Stomach smooth muscle (tissue), 2 donors: Measurements from ENCODE around the gene CSAG2.
"Not testable (repeated sequence)": the region's sequence is repeated elsewhere in the genome, so short reads cannot be mapped to it uniquely, and the experiment has no call there.

Experiments
- H3K27ac ChIP-seq: one replicate; pipeline ENCODE4 v1.7.0; 2013; ENCODE audit warnings: mild to moderate bottlenecking, low read length, inconsistent platforms
- H3K27me3 ChIP-seq, 2 donors: one replicate each; pipeline ENCODE4 v1.7.0; 2013; ENCODE audit warnings: low read length in 2 of 2; ENCODE audit not compliant: insufficient read depth in 2 of 2, control insufficient read depth in 1 of 2
- H3K36me3 ChIP-seq, 2 donors: one replicate each; pipeline ENCODE4 v1.7.0; 2013; ENCODE audit warnings: low read length in 2 of 2; ENCODE audit not compliant: control insufficient read depth in 2 of 2, insufficient read depth in 2 of 2
- H3K4me1 ChIP-seq: one replicate; pipeline ENCODE4 v1.7.0; 2013; ENCODE audit warnings: low read length; ENCODE audit not compliant: control insufficient read depth, insufficient read depth
- H3K4me3 ChIP-seq, 2 donors: one replicate each; pipeline ENCODE4 v1.7.0; 2013; ENCODE audit warnings: low read length in 2 of 2
- H3K9ac ChIP-seq, 2 donors: one replicate each; pipeline ENCODE4 v1.7.0; 2013; ENCODE audit warnings: low read length in 2 of 2, mild to moderate bottlenecking in 1 of 2
- H3K9me3 ChIP-seq, 2 donors: one replicate each; pipeline ENCODE4 v1.7.0; 2013; ENCODE audit warnings: low read length in 2 of 2; ENCODE audit not compliant: control insufficient read depth in 2 of 2
- donor health status: healthy.
- donor health status: Pancreatic carcinoma.

Gene CSAG2, protein sequence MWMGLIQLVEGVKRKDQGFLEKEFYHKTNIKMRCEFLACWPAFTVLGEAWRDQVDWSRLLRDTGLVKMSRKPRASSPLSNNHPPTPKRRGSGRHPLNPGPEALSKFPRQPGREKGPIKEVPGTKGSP

DNA sequence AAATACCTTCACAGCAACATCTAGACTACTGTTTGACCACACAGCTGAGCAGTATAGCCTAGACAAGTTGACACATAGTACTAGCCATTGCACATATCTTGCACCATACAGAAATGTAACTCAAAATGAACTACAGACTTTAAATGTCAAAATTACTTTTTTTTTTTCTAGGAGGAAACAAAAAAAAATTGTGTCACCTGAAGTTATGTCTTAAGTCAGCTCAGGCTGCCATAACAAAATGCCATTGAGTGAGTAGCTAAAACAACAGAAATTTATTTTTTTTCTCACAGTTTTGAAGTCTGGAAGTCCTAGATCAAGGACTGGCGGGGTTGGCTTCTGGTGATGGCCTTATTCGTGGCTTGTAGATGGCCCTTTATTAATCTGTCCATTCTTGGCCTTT lies at the start of gene CSAG2:
TSS of gene CSAG2 (minus strand) at position 101 of the 400 bp plus-strand sequence. CDS start 161 bp downstream, outside the sequence.
- not testable (repeated sequence) for H3K4me3 ChIP-seq, H3K36me3 ChIP-seq, H3K4me1 ChIP-seq, H3K9ac ChIP-seq, H3K9me3 ChIP-seq, H3K27ac ChIP-seq, H3K27me3 ChIP-seq

DNA sequence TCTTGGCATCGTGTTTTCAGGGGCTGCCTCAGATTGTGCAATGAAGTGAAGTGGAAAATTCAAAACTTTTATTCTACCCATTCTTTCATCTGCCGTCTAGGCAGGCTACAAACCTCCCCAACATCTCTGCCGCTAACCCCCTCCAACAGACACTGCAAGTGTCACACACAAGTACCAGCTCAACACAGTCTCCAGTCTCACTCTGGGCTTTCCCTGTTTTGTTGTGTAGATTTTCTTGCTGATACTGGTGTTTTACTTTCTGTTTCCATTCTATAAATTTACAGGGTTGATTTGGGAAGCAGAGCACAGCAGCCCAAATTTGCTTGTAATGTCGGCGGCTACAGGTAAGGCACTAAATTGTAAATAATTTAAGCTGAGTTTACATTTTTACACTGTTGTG lies 45.8 kb upstream of the CSAG2 start:
- H3K9ac ChIP-seq, H3K27me3 ChIP-seq, H3K4me1 ChIP-seq, H3K36me3 ChIP-seq, H3K9me3 ChIP-seq, H3K4me3 ChIP-seq, H3K27ac ChIP-seq: not testable (repeated sequence)

DNA sequence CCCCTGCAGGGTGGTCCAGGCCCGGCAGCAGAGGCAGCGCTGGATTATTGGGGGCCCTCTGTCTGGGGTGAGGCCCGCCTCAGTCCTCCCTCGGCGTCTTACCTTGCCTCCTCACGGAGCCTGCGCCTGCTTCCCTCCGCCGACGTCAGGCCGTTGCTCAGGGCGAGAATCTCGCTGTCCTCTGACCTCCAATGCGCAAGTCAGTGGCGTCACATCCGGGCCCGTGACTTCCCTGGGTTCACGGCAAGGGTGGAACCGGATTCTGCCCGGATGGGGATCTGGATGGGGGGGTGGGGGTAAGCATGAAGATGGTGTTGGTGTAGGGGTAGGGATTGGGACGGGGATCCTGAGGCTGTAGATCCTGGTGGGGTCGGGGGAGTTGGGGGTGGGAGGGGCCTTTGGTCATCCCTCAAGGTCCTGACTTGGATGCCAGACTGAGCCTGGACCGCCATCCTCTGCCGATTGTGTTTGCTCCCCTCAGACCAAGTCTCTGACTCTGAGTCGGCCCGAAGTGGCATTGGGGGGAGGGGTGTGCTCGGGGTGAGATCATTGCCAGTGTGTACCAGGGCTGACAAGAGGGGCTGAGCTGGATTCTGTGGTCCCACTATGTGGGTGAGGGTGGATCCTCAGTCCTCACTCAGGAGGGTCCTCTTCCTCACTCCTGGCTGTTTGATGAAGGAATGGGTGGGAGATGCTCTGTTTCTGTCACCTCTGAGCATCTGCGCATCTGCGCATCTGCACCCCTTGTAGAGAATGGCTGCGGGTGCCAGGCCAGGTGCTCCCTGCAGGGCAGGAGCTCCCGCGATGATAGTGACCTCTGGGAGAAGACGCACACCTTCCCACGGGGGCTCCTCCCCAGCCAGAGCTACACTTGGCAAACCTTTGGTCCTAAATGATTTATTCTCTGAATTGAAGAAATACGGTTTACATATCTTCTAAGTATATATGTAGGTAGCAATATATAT lies 44.9 kb upstream of the CSAG2 start, which contains the start of gene MAGEA2:
TSS of gene MAGEA2 (minus strand) at position 157 of the 965 bp plus-strand sequence. CDS start 2,479 bp downstream, outside the sequence.
- not testable (repeated sequence) for H3K36me3 ChIP-seq, H3K4me1 ChIP-seq, H3K27ac ChIP-seq, H3K4me3 ChIP-seq, H3K9ac ChIP-seq, H3K27me3 ChIP-seq, H3K9me3 ChIP-seq

DNA sequence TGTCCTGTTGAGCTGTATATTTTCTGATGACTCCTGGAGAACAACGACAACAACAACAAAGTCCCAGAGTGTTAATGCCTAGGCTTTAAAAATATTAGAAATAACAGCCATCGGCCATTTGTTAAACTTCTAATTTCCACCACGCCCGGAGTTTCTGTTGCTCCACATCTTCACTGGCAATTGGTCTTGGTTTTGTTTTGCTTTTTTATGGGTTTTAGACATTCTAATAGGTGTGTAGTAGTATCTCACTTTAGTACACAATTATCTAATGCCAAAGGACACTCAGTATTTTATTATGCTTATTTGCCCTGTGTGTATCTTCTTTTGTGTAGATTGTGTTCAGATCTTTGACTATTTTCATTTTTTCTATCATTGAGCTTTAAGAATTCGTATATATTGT lies 29.5 kb upstream of the CSAG2 start:
- Histone ChIP-seq H3K9ac (no peak overlapping the region), H3K27ac (no peak overlapping the region), H3K4me1 (no peaks in the 10 kb centered on the region), H3K36me3 (no peaks in the 10 kb centered on the region), H3K4me3 (no peak overlapping the region), H3K27me3 (peaks cover 0 to 2% of the 10 kb centered on the region in 2 donors), H3K9me3 (no peaks in the 10 kb centered on the region)

DNA sequence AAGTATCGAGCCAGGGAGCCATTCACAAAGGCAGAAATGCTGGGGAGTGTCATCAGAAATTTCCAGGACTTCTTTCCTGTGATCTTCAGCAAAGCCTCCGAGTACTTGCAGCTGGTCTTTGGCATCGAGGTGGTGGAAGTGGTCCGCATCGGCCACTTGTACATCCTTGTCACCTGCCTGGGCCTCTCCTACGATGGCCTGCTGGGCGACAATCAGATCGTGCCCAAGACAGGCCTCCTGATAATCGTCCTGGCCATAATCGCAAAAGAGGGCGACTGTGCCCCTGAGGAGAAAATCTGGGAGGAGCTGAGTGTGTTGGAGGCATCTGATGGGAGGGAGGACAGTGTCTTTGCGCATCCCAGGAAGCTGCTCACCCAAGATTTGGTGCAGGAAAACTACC lies 27.5 kb upstream of the CSAG2 start:
- H3K36me3 ChIP-seq, H3K4me3 ChIP-seq, H3K27me3 ChIP-seq, H3K4me1 ChIP-seq, H3K9ac ChIP-seq, H3K9me3 ChIP-seq, H3K27ac ChIP-seq: not testable (repeated sequence)

DNA sequence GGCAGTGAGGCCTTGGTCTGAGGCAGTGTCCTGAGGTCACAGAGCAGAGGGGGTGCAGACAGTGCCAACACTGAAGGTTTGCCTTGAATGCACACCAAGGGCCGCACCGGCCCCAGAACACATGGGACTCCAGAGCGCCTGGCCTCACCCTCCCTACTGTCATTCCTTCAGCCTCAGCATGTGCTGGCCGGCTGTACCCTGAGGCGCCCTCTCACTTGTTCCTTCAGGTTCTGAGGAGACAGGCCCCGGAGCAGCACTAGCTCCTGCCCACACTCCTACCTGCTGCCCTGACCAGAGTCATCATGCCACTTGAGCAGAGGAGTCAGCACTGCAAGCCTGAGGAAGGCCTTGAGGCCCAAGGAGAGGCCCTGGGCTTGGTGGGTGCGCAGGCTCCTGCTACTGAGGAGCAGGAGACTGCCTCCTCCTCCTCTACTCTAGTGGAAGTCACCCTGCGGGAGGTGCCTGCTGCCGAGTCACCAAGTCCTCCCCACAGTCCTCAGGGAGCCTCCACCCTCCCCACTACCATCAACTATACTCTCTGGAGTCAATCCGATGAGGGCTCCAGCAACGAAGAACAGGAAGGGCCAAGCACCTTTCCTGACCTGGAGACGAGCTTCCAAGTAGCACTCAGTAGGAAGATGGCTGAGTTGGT lies 26.9 kb upstream of the CSAG2 start:
- H3K27me3 ChIP-seq, result peaks cover 0 to 2% of the 10 kb centered on the region in 2 donors
- H3K9ac ChIP-seq, result no peak overlapping the region
- no peaks in the 10 kb centered on the region for H3K9me3 ChIP-seq
- H3K36me3 ChIP-seq, result no peaks in the 10 kb centered on the region
- H3K4me1 ChIP-seq, result no peaks in the 10 kb centered on the region
- H3K27ac ChIP-seq, result no peak overlapping the region
- no peak overlapping the region for H3K4me3 ChIP-seq

DNA sequence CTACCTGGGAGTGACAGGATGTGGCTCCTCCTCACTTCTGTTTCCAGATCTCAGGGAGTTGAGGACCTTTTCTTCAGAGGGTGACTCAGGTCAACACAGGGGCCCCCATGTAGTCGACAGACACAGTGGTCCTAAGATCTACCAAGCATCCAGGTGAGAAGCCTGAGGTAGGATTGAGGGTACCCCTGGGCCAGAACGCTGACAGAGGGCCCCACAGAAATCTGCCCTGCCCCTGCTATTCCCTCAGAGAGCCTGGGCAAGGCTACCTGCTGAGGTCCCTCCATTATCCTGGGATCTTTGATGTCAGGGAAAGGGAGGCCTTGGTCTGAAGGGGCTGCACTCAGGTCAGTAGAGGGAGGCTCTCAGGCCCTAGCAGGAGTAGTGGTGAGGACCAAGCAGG lies 26.0 kb upstream of the CSAG2 start:
- H3K4me1 ChIP-seq, result no peaks in the 10 kb centered on the region
- H3K9ac ChIP-seq, result no peak overlapping the region
- H3K4me3 ChIP-seq, result no peak overlapping the region
- H3K27me3 ChIP-seq, result peaks cover 0 to 2% of the 10 kb centered on the region in 2 donors
- no peak overlapping the region for H3K27ac ChIP-seq
- no peaks in the 10 kb centered on the region for H3K9me3 ChIP-seq
- no peaks in the 10 kb centered on the region for H3K36me3 ChIP-seq

DNA sequence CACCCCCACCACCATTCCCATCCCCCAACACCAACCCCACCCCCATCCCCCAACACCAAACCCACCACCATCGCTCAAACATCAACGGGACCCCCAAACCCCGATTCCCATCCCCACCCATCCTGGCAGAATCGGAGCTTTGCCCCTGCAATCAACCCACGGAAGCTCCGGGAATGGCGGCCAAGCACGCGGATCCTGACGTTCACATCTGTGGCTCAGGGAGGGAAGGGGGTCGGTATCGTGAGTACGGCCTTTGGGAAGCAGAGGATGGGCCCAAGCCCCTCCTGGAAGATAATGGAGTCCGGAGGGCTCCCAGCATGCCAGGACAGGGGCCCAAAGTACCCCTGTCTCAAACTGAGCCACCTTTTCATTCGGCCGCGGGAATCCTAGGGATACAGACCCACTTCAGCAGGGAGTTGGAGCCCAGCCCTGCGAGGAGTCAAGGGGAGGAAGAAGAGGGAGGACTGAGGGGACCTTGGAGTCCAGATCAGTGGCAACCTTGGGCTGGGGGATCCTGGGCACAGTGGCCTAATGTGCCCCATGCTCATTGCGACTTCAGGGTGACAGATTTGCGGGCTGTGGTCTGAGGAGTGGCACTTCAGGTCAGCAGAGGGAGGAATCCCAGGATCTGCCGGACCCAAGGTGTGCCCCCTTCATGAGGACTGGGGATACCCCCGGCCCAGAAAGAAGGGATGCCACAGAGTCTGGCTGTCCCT lies 25.2 kb upstream of the CSAG2 start:
- not testable (repeated sequence) for H3K27ac ChIP-seq, H3K36me3 ChIP-seq, H3K4me3 ChIP-seq, H3K9me3 ChIP-seq, H3K9ac ChIP-seq, H3K27me3 ChIP-seq, H3K4me1 ChIP-seq

DNA sequence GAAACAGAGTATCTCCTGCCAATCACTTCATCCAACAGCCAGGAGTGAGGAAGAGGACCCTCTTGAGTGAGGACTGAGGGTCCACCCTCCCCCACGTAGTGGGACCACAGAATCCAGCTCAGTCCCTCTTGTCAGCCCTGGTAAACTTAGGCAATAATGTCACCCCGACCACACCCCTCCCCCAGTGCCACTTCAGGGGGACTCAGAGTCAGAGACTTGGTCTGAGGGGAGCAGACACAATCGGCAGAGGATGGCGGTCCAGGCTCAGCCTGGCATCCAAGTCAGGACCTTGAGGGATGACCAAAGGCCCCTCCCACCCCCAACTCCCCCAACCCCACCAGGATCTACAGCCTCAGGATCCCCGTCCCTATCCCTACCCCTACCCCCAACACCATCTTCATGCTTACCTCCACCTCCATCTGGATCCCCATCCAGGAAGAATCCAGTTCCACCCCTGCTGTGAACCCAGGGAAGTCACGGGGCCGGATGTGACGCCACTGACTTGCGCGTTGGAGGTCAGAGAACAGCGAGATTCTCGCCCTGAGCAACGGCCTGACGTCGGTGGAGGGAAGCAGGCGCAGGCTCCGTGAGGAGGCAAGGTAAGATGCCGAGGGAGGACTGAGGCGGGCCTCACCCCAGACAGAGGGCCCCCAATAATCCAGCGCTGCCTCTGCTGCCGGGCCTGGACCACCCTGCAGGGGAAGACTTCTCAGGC lies 24.3 kb upstream of the CSAG2 start, which contains the start of the genes CSAG1 and MAGEA12:
TSS of gene CSAG1 (minus strand) at position 461 of the 715 bp plus-strand sequence. CDS start 1,261 bp downstream, outside the sequence.
TSS of gene MAGEA12 (plus strand) at position 497 of the 715 bp plus-strand sequence. CDS start 2,405 bp downstream, outside the sequence.
- peaks cover 0 to 2% of the 10 kb centered on the region in 2 donors for H3K27me3 ChIP-seq
- H3K27ac ChIP-seq, result no peak within 1 kb of the TSS
- no peak within 1 kb of the TSS for H3K9ac ChIP-seq
- no peak within 1 kb of the TSS for H3K4me3 ChIP-seq
- H3K36me3 ChIP-seq, result no peaks in the 10 kb centered on the region
- no peaks in the 10 kb centered on the region for H3K9me3 ChIP-seq
- H3K4me1 ChIP-seq, result no peaks in the 10 kb centered on the region

DNA sequence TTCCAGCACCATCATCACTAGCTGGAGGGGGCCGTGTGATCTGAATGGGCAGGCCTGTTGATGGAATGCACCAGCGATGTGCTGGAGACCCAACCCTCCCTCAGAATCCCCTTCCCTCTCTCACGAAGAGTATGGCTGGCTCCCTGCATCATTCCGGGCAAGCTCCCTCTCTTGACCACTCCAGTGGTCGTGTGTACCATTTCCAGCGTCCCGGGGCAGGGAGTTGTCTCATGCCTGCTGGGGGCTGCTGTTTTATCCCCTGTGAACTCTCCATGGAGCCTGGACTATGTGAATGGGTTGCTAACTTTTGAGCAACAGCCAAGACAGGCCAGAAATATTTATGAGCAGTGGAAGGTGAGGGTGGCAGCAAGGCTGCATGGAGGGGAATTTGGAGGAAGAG lies 16.3 kb upstream of the CSAG2 start:
- Histone ChIP-seq H3K27ac (no peak overlapping the region), H3K9me3 (no peaks in the 10 kb centered on the region), H3K36me3 (no peaks in the 10 kb centered on the region), H3K27me3 (no peaks in the 10 kb centered on the region), H3K4me3 (no peak overlapping the region), H3K9ac (no peak overlapping the region), H3K4me1 (no peaks in the 10 kb centered on the region)
